ENCODE data around the gene ABLIM2. TPM values are rescaled to one million over a fixed set of nuclear protein-coding genes. Genes with fewer than 3 reads are reported as not detected.

ABLIM2 gene
- total and polyA plus RNA-seq, 2 of the 13 experiments (the other 11 are each of a cell fraction or from before 2014, with no cell fraction given), result 0.20 to 0.37 TPM

- Histone ChIP-seq H3K27me3 (ENCODE audit: control insufficient read depth in 1 of 2, insufficient read depth in 2 of 2, low read length in 2 of 2) (peaks cover 14 to 62% of the 10 kb centered on the region in 2 experiments), H4K20me1 (ENCODE audit: insufficient read depth, low read length) (no peaks in the 10 kb centered on the region), H3K4me2 (ENCODE audit: low read depth, low read length) (no peak overlapping the region), H3K27ac (ENCODE audit: extremely low read length, insufficient read depth, low read length) (no peak overlapping the region), H3K4me1 (ENCODE audit: insufficient read depth, low read length) (peaks cover 34% of the 10 kb centered on the region), H2AFZ (ENCODE audit: low read length) (no peak overlapping the region), H3K36me3 (replicated peaks in 1 of 2; ENCODE audit: control insufficient read depth in 1 of 2, insufficient read depth in 2 of 2, low read length in 2 of 2) (no peaks in the 10 kb centered on the region), H3K79me2 (ENCODE audit: insufficient read depth, low read length) (no peaks in the 10 kb centered on the region), H3K4me3 (replicated peaks in 1 of 3; ENCODE audit: insufficient read depth in 1 of 3, low read depth in 2 of 3, low read length in 3 of 3) (no peak overlapping the region), H3K9me3 (ENCODE audit: low read length) (no peaks in the 10 kb centered on the region), H3K9ac (ENCODE audit: insufficient read depth, low read depth, low read length) (no peak overlapping the region)
- FAIRE-seq (no peak), DNase-seq (ENCODE audit: low spot score) (no peak), ATAC-seq (no peak)
- CTCF ChIA-PET (ENCODE audit: low intra/inter-chr PET ratio, low total read pairs), result no interaction called here
- POLR2A ChIA-PET, result no interaction called here
- no TSS peak for BruUV-seq (replicated peaks)
- TF ChIP-seq NRL (CRISPR knock-in tag; IDR thresholded peaks at IDR 0.05; ENCODE audit: borderline replicate concordance) (no peak), KDM5A (IDR thresholded peaks at IDR 0.05; ENCODE audit: borderline replicate concordance, low read length) (no peak), THYN1 (CRISPR knock-in tag; IDR thresholded peaks at IDR 0.05; ENCODE audit: borderline replicate concordance, low read depth) (no peak), ZNF558 (CRISPR knock-in tag; IDR thresholded peaks at IDR 0.05; ENCODE audit: borderline replicate concordance) (no peak), SATB2 (CRISPR knock-in tag; IDR thresholded peaks at IDR 0.05) (no peak), HMG20A (CRISPR knock-in tag; IDR thresholded peaks at IDR 0.05; ENCODE audit: borderline replicate concordance) (no peak), HNRNPUL1 (IDR thresholded peaks at IDR 0.05; ENCODE audit: low read depth, low read length) (no peak), ZMYM3 (CRISPR knock-in tag; IDR thresholded peaks at IDR 0.05) (no peak), MAFF (IDR thresholded peaks at IDR 0.05; ENCODE audit: low read depth, low read length) (no peak)
- in situ Hi-C loops (cut with HindIII; ENCODE audit: extremely low pct_ligation_motif_present, low pct_unique_long_range_greater_than_20kb), result no loop called here
- intact Hi-C loops (cut with micrococcal nuclease; ENCODE audit: unreplicated experiment), result no loop called here
- WGBS (ENCODE audit: low lambda C conversion rate), result 30% methylated on average over 2 of the region's 11 CpGs
Observed at GRCh38 chr4:8007581-8007980, 151.0 kb downstream of the ABLIM2 start.

GRCh38 chr4:8006471-8006870 is 152.1 kb downstream of the ABLIM2 start:
- H3K27me3 ChIP-seq (ENCODE audit: control insufficient read depth in 1 of 2, insufficient read depth in 2 of 2, low read length in 2 of 2), result peaks cover 18 to 74% of the 10 kb centered on the region in 2 experiments
- intact Hi-C loops (cut with micrococcal nuclease; ENCODE audit: unreplicated experiment), result no loop called here
- POLR2A ChIA-PET, result no interaction called here
- CTCF ChIA-PET (ENCODE audit: low intra/inter-chr PET ratio, low total read pairs), result no interaction called here
- no peak overlapping the region for H2AFZ ChIP-seq (ENCODE audit: low read length)
- no peak for FAIRE-seq
- peaks cover 35% of the 10 kb centered on the region for H3K4me1 ChIP-seq (ENCODE audit: insufficient read depth, low read length)
- in situ Hi-C loops (cut with HindIII; ENCODE audit: extremely low pct_ligation_motif_present, low pct_unique_long_range_greater_than_20kb), result no loop called here
- H3K9ac ChIP-seq (ENCODE audit: insufficient read depth, low read depth, low read length), result no peak overlapping the region
- WGBS (ENCODE audit: low lambda C conversion rate), result 71% methylated on average over 7 of the region's 12 CpGs
- H3K27ac ChIP-seq (ENCODE audit: extremely low read length, insufficient read depth, low read length), result no peak overlapping the region
- no peaks in the 10 kb centered on the region for H3K36me3 ChIP-seq (replicated peaks in 1 of 2; ENCODE audit: control insufficient read depth in 1 of 2, insufficient read depth in 2 of 2, low read length in 2 of 2)
- H4K20me1 ChIP-seq (ENCODE audit: insufficient read depth, low read length), result no peaks in the 10 kb centered on the region
- ATAC-seq, result no peak
- no peaks in the 10 kb centered on the region for H3K9me3 ChIP-seq (ENCODE audit: low read length)
- no TSS peak for BruUV-seq (replicated peaks)
- no peak overlapping the region for H3K4me3 ChIP-seq (replicated peaks in 1 of 3; ENCODE audit: insufficient read depth in 1 of 3, low read depth in 2 of 3, low read length in 3 of 3)
- H3K79me2 ChIP-seq (ENCODE audit: insufficient read depth, low read length), result no peaks in the 10 kb centered on the region
- no peak overlapping the region for H3K4me2 ChIP-seq (ENCODE audit: low read depth, low read length)
- no peak for DNase-seq (ENCODE audit: low spot score)
- no peak for TF ChIP-seq ZNF709 (CRISPR knock-in tag; IDR thresholded peaks at IDR 0.05)
- TF ChIP-seq, protein P1, sequence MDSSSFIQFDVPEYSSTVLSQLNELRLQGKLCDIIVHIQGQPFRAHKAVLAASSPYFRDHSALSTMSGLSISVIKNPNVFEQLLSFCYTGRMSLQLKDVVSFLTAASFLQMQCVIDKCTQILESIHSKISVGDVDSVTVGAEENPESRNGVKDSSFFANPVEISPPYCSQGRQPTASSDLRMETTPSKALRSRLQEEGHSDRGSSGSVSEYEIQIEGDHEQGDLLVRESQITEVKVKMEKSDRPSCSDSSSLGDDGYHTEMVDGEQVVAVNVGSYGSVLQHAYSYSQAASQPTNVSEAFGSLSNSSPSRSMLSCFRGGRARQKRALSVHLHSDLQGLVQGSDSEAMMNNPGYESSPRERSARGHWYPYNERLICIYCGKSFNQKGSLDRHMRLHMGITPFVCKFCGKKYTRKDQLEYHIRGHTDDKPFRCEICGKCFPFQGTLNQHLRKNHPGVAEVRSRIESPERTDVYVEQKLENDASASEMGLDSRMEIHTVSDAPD (CRISPR knock-in tag; IDR thresholded peaks at IDR 0.05), result no peak
- no peak for TF ChIP-seq ZNF513 (CRISPR knock-in tag; conservative IDR thresholded peaks at IDR 0.05)
- no peak for TF ChIP-seq ZNF362 (CRISPR knock-in tag; IDR thresholded peaks at IDR 0.05; ENCODE audit: borderline replicate concordance)
- no peak for TF ChIP-seq THRA (CRISPR knock-in tag; IDR thresholded peaks at IDR 0.05; ENCODE audit: borderline replicate concordance)
- TF ChIP-seq ZNF776 (CRISPR knock-in tag; IDR thresholded peaks at IDR 0.05), result no peak

Measured in HepG2 (cell line).